Neuronal stem cell (in vitro differentiated cells): ENCODE results near the gene SLC37A1.

Experiments
- DNase-seq: peaks from one replicate; pipeline ENCODE4 v3.0.0-alpha.2; 2013; ENCODE audit warnings: low spot score
- H2AFZ ChIP-seq: one replicate; pipeline ENCODE4 v1.6.1; 2013; ENCODE audit warnings: mild to moderate bottlenecking, low read length, inconsistent platforms
- H2AK5ac ChIP-seq: 2 replicates; pipeline ENCODE4 v1.6.1; 2013; ENCODE audit warnings: low read depth, mild to moderate bottlenecking, inconsistent platforms, low read length, moderate library complexity, mixed read lengths
- H2BK120ac ChIP-seq: 2 replicates; pipeline ENCODE4 v1.6.1; 2013; ENCODE audit warnings: low read depth, mild to moderate bottlenecking, inconsistent platforms, low read length, moderate library complexity, mixed read lengths
- H2BK12ac ChIP-seq: one replicate; pipeline ENCODE4 v1.6.1; 2013; ENCODE audit warnings: low read length, inconsistent platforms
- H2BK15ac ChIP-seq: 2 replicates; pipeline ENCODE4 v1.6.1; 2013; ENCODE audit warnings: mild to moderate bottlenecking, low read length, inconsistent platforms, mixed read lengths
- H2BK5ac ChIP-seq: one replicate; pipeline ENCODE4 v1.6.1; 2013; ENCODE audit warnings: inconsistent platforms, mild to moderate bottlenecking, low read length, moderate library complexity
- H3K14ac ChIP-seq: one replicate; pipeline ENCODE4 v1.6.1; 2013; ENCODE audit warnings: low read length, inconsistent platforms
- H3K18ac ChIP-seq: 2 replicates; pipeline ENCODE4 v1.6.1; 2013; ENCODE audit warnings: low read length, inconsistent platforms
- H3K23ac ChIP-seq: 2 replicates; pipeline ENCODE4 v1.6.1; 2013; ENCODE audit warnings: low read depth, mild to moderate bottlenecking, mixed read lengths, low read length, inconsistent platforms; ENCODE audit not compliant: poor library complexity
- H3K27ac ChIP-seq: replicated peaks from 3 replicates; pipeline ENCODE4 v1.5.1; 2013; ENCODE audit warnings: low read length, inconsistent platforms
- H3K27me3 ChIP-seq, 3 experiments: 2 replicates each; pipeline ENCODE4 v1.6.1; 2013; ENCODE audit warnings: low read length in 3 of 3, mild to moderate bottlenecking in 2 of 3, inconsistent platforms in 1 of 3, low read depth in 1 of 3, mixed read lengths in 1 of 3, moderate library complexity in 1 of 3; ENCODE audit not compliant: control insufficient read depth in 3 of 3, insufficient read depth in 3 of 3
- H3K36me3 ChIP-seq, 2 donors: replicated peaks in 1 of 2; 2 replicates each; pipeline ENCODE4 v1.6.1; 2013; ENCODE audit warnings: low read length in 2 of 2; ENCODE audit not compliant: control insufficient read depth in 2 of 2, insufficient read depth in 2 of 2
- H3K4ac ChIP-seq: 2 replicates; pipeline ENCODE4 v1.6.1; 2013; ENCODE audit warnings: inconsistent platforms, mild to moderate bottlenecking, low read length, moderate library complexity
- H3K4me1 ChIP-seq, 2 donors: 1 replicate in 1 of 2; 2 replicates in 1 of 2; pipeline ENCODE4 v1.6.1; 2013; ENCODE audit warnings: low read length in 2 of 2, low read depth in 1 of 2; ENCODE audit not compliant: control insufficient read depth in 2 of 2, insufficient read depth in 1 of 2
- H3K4me2 ChIP-seq: one replicate; pipeline ENCODE4 v1.6.1; 2013; ENCODE audit warnings: mild to moderate bottlenecking, low read length, inconsistent platforms; ENCODE audit not compliant: insufficient read depth, poor library complexity, severe bottlenecking
- H3K4me3 ChIP-seq, 2 donors: 2 replicates each; pipeline ENCODE4 v1.5.1; 2013; ENCODE audit warnings: low read length in 2 of 2, mild to moderate bottlenecking in 2 of 2, inconsistent platforms in 1 of 2, moderate library complexity in 1 of 2
- H3K79me1 ChIP-seq: one replicate; pipeline ENCODE4 v1.6.1; 2013; ENCODE audit warnings: low read depth, mild to moderate bottlenecking, inconsistent platforms, low read length, moderate library complexity
- H3K9ac ChIP-seq: one replicate; pipeline ENCODE4 v1.6.1; 2013; ENCODE audit warnings: mild to moderate bottlenecking, low read depth, low read length, inconsistent platforms; ENCODE audit not compliant: poor library complexity
- H3K9me3 ChIP-seq, 2 donors: replicated peaks in 1 of 2; 2 replicates each; pipeline versions ENCODE3 to v1.6.1; 2013; ENCODE audit warnings: low read length in 2 of 2, mild to moderate bottlenecking in 2 of 2, inconsistent platforms in 1 of 2, low read depth in 1 of 2, mixed read lengths in 1 of 2, moderate library complexity in 1 of 2; ENCODE audit not compliant: control insufficient read depth in 2 of 2, insufficient read depth in 1 of 2
- H4K8ac ChIP-seq: one replicate; pipeline ENCODE4 v1.6.1; 2013; ENCODE audit warnings: low read depth, mild to moderate bottlenecking, inconsistent platforms, low read length, moderate library complexity
- H4K91ac ChIP-seq: one replicate; pipeline ENCODE4 v1.6.1; 2013; ENCODE audit warnings: low read length, low read depth, mild to moderate bottlenecking, inconsistent platforms; ENCODE audit not compliant: poor library complexity
- WGBS, 2 donors: extraction: QIAGEN DNeasy Blood & Tissue Kit; methylation state at CpG; one replicate each; pipeline ENCODE4 v1.1.7; 2013; ENCODE audit warnings: missing lambda C conversion rate in 2 of 2, mixed read lengths in 1 of 2; ENCODE audit not compliant: insufficient read length in 2 of 2, insufficient replicate concordance in 1 of 2; ENCODE audit errors: extremely low coverage in 2 of 2; 5-methylcytosine and 5-hydroxymethylcytosine counted together

SLC37A1 gene

DNA sequence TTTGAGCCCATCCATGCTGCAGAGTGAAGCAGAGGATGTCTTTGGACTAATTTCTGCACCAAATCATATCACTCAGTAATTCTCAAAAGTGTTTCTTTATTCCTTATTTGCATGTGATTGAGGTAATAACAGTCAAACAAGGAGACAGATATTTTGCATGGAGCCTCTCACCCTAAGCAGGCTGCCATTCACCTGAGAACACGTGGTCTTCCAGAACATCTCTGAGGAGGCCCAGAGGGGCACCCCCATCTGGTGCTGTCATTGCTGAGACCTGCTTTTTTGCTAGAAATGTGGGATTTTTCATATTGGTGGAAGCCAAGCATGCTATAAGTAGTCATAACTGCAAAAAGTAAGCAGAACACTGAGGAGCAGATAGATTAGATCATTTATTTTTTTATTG is 7.7 kb downstream of the SLC37A1 start:
- Histone ChIP-seq H3K79me1 (no peaks in the 10 kb centered on the region), H3K4me2 (no peak overlapping the region), H2AFZ (no peak overlapping the region), H3K9me3 (no peaks in the 10 kb centered on the region), H4K91ac (no peak overlapping the region), H3K18ac (no peak overlapping the region), H3K36me3 (no peaks in the 10 kb centered on the region), H2BK12ac (no peak overlapping the region), H2BK15ac (no peak overlapping the region), H3K4me1 (peaks cover 14 to 17% of the 10 kb centered on the region in 2 donors), H3K23ac (no peak overlapping the region), H3K9ac (no peak overlapping the region), H2BK5ac (no peak overlapping the region), H2BK120ac (no peak overlapping the region), H2AK5ac (no peak overlapping the region), H3K4me3 (no peak overlapping the region), H3K14ac (no peak overlapping the region), H3K27me3 (peaks cover 0 to 65% (median 0%) of the 10 kb centered on the region in 3 experiments), H3K4ac (no peak overlapping the region), H3K27ac (no peak overlapping the region), H4K8ac (no peak overlapping the region)
- no peak for DNase-seq
- WGBS, 2 donors, result no CpG with 5 or more reads among the region's 1 CpG

DNA sequence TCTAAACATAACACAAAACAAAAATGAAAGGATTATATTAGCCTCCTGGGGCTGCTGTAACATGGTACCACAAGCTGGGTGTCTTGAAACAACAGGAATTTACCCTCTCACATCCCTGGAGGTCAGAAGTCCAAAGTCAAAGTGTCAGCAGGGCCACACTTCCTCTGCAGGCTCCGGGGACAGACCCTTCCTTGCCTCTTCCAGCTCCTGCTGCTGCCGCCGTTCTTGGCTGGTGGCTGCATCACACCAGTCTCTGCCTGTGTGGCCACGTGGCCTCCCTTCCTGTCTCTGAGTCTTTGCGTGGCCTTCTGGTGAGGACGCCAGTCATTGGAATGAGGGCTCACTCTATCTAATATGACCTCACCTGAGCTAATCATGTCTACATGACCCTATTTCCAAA is 8.2 kb downstream of the SLC37A1 start:
- Histone ChIP-seq H3K23ac (no peak overlapping the region), H3K4me1 (peaks cover 14 to 17% of the 10 kb centered on the region in 2 donors), H2AK5ac (no peak overlapping the region), H3K9ac (no peak overlapping the region), H3K4me3 (no peak overlapping the region), H3K27ac (no peak overlapping the region), H2BK120ac (no peak overlapping the region), H3K18ac (no peak overlapping the region), H2BK5ac (no peak overlapping the region), H3K4me2 (no peak overlapping the region), H2BK12ac (no peak overlapping the region), H3K4ac (no peak overlapping the region), H2AFZ (no peak overlapping the region), H3K27me3 (peaks cover 0 to 63% (median 0%) of the 10 kb centered on the region in 3 experiments), H3K14ac (no peak overlapping the region), H3K9me3 (no peaks in the 10 kb centered on the region), H3K36me3 (no peaks in the 10 kb centered on the region), H3K79me1 (no peaks in the 10 kb centered on the region), H4K91ac (no peak overlapping the region), H4K8ac (no peak overlapping the region), H2BK15ac (no peak overlapping the region)
- WGBS, 2 donors, result no CpG with 5 or more reads among the region's 6 CpGs
- DNase-seq, result no peak

DNA sequence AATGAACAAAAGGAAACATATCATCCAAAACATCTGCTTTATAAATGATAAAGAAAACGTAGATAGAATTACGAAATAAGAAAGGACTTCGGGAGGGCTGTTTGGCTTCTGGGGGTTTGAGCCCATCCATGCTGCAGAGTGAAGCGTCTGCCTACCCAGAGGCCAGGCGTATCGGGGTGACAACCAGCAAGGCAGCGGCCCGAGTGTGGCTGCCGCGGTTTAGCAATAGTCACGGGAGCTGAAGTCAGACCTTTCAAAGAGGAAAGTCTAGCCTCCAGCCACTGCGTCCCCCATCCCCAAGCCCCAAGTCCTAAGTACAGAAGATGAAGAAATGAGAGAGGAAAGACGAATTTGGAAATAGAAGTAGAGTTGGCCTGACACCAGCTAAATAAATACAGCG is 8.6 kb downstream of the SLC37A1 start:
- H3K27ac ChIP-seq, result no peak overlapping the region
- H3K9me3 ChIP-seq, result no peaks in the 10 kb centered on the region
- H3K27me3 ChIP-seq, result peaks cover 0 to 63% (median 0%) of the 10 kb centered on the region in 3 experiments
- no peak overlapping the region for H3K23ac ChIP-seq
- no peak overlapping the region for H2BK12ac ChIP-seq
- no peak overlapping the region for H2AFZ ChIP-seq
- H3K79me1 ChIP-seq, result no peaks in the 10 kb centered on the region
- no peak overlapping the region for H3K9ac ChIP-seq
- H3K4me2 ChIP-seq, result no peak overlapping the region
- H4K8ac ChIP-seq, result no peak overlapping the region
- peak overlapping the region; percentile 66 for H4K91ac ChIP-seq
- DNase-seq, result no peak
- H2BK120ac ChIP-seq, result peak overlapping the region; percentile 2
- H2BK5ac ChIP-seq, result no peak overlapping the region
- no peak overlapping the region for H3K18ac ChIP-seq
- no peak overlapping the region for H2BK15ac ChIP-seq
- no CpG with 5 or more reads among the region's 14 CpGs for WGBS, 2 donors
- H3K36me3 ChIP-seq, result no peaks in the 10 kb centered on the region
- H3K4me1 ChIP-seq, result peaks cover 14 to 17% of the 10 kb centered on the region in 2 donors
- H3K4ac ChIP-seq, result no peak overlapping the region
- no peak overlapping the region for H3K4me3 ChIP-seq
- H3K14ac ChIP-seq, result no peak overlapping the region
- no peak overlapping the region for H2AK5ac ChIP-seq

DNA sequence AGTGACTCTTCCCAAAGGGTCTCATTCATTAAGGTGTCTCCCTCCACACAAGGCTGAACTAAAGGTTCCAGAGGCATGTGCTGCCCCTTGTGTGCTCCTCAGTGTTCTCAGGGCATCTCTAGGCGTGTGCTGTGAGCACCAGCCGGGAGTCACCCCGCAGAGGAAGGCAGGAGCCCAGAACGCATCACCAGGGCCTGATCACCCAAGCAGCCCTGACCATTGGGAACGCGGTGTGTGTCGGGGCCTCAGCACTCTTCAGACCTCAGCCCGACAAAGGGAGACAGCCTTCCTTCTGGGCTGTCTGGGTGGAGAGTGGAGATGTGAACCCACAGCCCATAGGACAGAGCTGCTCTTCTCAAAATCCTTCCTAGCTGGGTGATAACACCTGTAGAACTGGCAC is 9.1 kb downstream of the SLC37A1 start:
- no peak overlapping the region for H3K27ac ChIP-seq
- peaks cover 14 to 17% of the 10 kb centered on the region in 2 donors for H3K4me1 ChIP-seq
- peak overlapping the region; percentile 2 for H2BK120ac ChIP-seq
- H3K79me1 ChIP-seq, result no peaks in the 10 kb centered on the region
- peak overlapping the region; percentile 66 for H4K91ac ChIP-seq
- no peak overlapping the region for H3K4ac ChIP-seq
- H3K36me3 ChIP-seq, result no peaks in the 10 kb centered on the region
- H2BK12ac ChIP-seq, result peak overlapping the region; percentile 63
- H3K9me3 ChIP-seq, result no peaks in the 10 kb centered on the region
- H3K4me3 ChIP-seq, result no peak overlapping the region
- no peak overlapping the region for H2AFZ ChIP-seq
- H3K14ac ChIP-seq, result no peak overlapping the region
- H3K4me2 ChIP-seq, result no peak overlapping the region
- peak overlapping the region; percentile 0 for H2AK5ac ChIP-seq
- H3K23ac ChIP-seq, result no peak overlapping the region
- peak overlapping the region; percentile 4 for H3K18ac ChIP-seq
- DNase-seq, result no peak
- no peak overlapping the region for H4K8ac ChIP-seq
- H2BK15ac ChIP-seq, result no peak overlapping the region
- peaks cover 0 to 63% (median 0%) of the 10 kb centered on the region in 3 experiments for H3K27me3 ChIP-seq
- no peak overlapping the region for H2BK5ac ChIP-seq
- no peak overlapping the region for H3K9ac ChIP-seq
- WGBS, 2 donors, result no CpG with 5 or more reads among the region's 8 CpGs
